Neural cell (in vitro differentiated cells): ENCODE results near the gene CPSF3.

Experiments
- EP300 ChIP-seq: fragments of 450-650 bp; conservative IDR thresholded peaks from 2 replicates; pipeline ENCODE4 v1.6.1; 2014; ENCODE audit warnings: antibody characterized with exemption, mild to moderate bottlenecking, moderate library complexity; ENCODE audit not compliant: poor library complexity, severe bottlenecking
- EZH2 ChIP-seq: fragments of 200-600, 300-800 bp; shearing (Covaris generic), sonication (generic); IDR thresholded peaks from 2 replicates; pipeline ENCODE4 v1.6.1; 2014; ENCODE audit warnings: antibody characterized with exemption, low read length, borderline replicate concordance, mild to moderate bottlenecking; ENCODE audit not compliant: insufficient read depth, poor library complexity, severe bottlenecking
- TAF1 ChIP-seq: IDR thresholded peaks from 2 replicates; pipeline ENCODE4 v1.6.1; 2012; ENCODE audit warnings: low read depth
- TF ChIP-seq, protein P1 (sequence below): fragments of 450-650 bp; IDR thresholded peaks from 2 replicates; pipeline ENCODE4 v1.5.1; 2014; ENCODE audit warnings: antibody characterized with exemption, mild to moderate bottlenecking, moderate library complexity; ENCODE audit not compliant: poor library complexity, severe bottlenecking

DNA sequence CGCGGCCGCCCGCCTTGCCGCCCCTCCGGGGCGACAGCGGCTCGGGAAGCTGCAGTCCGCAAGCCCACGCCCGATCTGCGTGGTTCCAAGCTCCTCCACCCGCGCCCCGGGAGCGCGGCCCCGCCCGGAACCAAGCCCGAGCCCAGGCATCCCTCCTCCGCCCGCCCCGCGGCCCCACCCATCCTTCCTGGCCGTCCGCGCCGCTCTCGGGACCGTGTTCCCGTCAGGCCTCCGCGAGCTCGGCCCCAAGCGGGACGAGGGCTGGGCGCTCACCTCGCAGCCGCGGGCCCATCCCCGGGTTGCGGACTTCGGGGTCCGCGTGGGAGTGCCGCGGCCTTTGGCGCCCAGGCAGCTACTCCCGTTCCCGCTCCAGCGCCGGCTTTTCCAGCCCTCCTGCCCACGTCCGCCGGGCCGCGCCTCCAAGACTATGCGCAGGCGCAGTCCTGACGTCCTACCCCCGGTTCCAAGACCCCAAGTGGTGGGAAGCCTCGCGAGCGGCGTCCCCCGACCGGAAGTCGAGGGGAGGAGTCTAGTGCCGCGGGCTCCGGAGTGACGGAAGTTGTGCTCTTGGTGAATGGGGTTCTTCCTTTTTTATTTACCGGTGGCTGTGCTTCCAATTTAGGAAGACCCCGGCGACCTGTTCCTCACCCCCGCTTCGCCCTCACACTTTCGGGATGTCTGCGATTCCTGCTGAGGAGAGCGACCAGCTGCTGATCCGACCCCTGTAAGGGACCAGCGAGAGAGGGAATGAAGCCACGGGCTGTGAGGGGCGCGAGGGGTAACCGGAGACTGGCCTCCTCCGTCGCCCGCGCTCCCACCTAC is at the start of gene CPSF3, which contains the start of gene ITGB1BP1:
- TF ChIP-seq, protein P1, sequence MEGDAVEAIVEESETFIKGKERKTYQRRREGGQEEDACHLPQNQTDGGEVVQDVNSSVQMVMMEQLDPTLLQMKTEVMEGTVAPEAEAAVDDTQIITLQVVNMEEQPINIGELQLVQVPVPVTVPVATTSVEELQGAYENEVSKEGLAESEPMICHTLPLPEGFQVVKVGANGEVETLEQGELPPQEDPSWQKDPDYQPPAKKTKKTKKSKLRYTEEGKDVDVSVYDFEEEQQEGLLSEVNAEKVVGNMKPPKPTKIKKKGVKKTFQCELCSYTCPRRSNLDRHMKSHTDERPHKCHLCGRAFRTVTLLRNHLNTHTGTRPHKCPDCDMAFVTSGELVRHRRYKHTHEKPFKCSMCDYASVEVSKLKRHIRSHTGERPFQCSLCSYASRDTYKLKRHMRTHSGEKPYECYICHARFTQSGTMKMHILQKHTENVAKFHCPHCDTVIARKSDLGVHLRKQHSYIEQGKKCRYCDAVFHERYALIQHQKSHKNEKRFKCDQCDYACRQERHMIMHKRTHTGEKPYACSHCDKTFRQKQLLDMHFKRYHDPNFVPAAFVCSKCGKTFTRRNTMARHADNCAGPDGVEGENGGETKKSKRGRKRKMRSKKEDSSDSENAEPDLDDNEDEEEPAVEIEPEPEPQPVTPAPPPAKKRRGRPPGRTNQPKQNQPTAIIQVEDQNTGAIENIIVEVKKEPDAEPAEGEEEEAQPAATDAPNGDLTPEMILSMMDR = peak; percentile 10
- TF ChIP-seq EP300 (no peak), EZH2 (no peak), TAF1 (peak; percentile 71)
